Astrocyte (in vitro differentiated cells and primary cell): Measurements from ENCODE around the gene RB1. TPM values are rescaled to one million over a fixed set of nuclear protein-coding genes. Genes with fewer than 3 reads are reported as not detected.

ENCODE experiments used
- DNase-seq: peaks from one replicate; pipeline ENCODE4 v3.0.0-alpha.2; 2010; ENCODE audit warnings: low read depth
- FAIRE-seq: peaks from 2 replicates; lab custom pipeline; 2011; peaks lifted over from hg19 to GRCh38; lab: Jason Lieb, UNC
- H2AFZ ChIP-seq: 2 replicates; pipeline ENCODE4 v1.6.0; 2012; ENCODE audit warnings: low read depth, low read length, inconsistent platforms
- H3K27ac ChIP-seq: 2 replicates; pipeline ENCODE4 v1.5.1; 2011; ENCODE audit warnings: low read depth, low read length, inconsistent platforms
- H3K27me3 ChIP-seq: 2 replicates; pipeline ENCODE4 v1.6.0; 2011; ENCODE audit warnings: low read length, inconsistent platforms; ENCODE audit not compliant: insufficient read depth
- H3K36me3 ChIP-seq: 2 replicates; pipeline ENCODE4 v1.5.1; 2011; ENCODE audit warnings: low read length, inconsistent platforms; ENCODE audit not compliant: insufficient read depth
- H3K4me1 ChIP-seq: 2 replicates; pipeline ENCODE4 v1.5.1; 2011; ENCODE audit warnings: low read length, inconsistent platforms; ENCODE audit not compliant: insufficient read depth
- H3K4me2 ChIP-seq: 2 replicates; pipeline ENCODE4 v1.6.0; 2012; ENCODE audit warnings: low read length, inconsistent platforms
- H3K4me3 ChIP-seq: 2 replicates; pipeline ENCODE4 v1.5.1; 2011; ENCODE audit warnings: low read depth, mild to moderate bottlenecking, low read length, inconsistent platforms; ENCODE audit not compliant: insufficient read depth
- H3K79me2 ChIP-seq: 2 replicates; pipeline ENCODE4 v1.6.0; 2012; ENCODE audit warnings: mild to moderate bottlenecking, low read length, inconsistent platforms; ENCODE audit not compliant: insufficient read depth
- H3K9ac ChIP-seq: 2 replicates; pipeline ENCODE4 v1.6.0; 2012; ENCODE audit warnings: mild to moderate bottlenecking, low read length, inconsistent platforms
- H3K9me3 ChIP-seq: 2 replicates; pipeline ENCODE4 v1.5.1; 2012; ENCODE audit warnings: low read depth, mild to moderate bottlenecking, low read length, inconsistent platforms; ENCODE audit not compliant: insufficient read depth
- H4K20me1 ChIP-seq: 2 replicates; pipeline ENCODE4 v1.6.0; 2012; ENCODE audit warnings: low read length, inconsistent platforms; ENCODE audit not compliant: insufficient read depth
- H3K27ac Mint-ChIP-seq: one replicate; pipeline ENCODE4 v1.8.0; 2021; ENCODE audit warnings: mild to moderate bottlenecking, mixed read lengths; ENCODE audit not compliant: unreplicated experiment
- H3K27me3 Mint-ChIP-seq: one replicate; pipeline ENCODE4 v1.8.0; 2021; ENCODE audit warnings: low read depth, mixed read lengths; ENCODE audit not compliant: unreplicated experiment
- H3K36me3 Mint-ChIP-seq: one replicate; pipeline ENCODE4 v1.8.0; 2021; ENCODE audit warnings: low read depth, mixed read lengths; ENCODE audit not compliant: unreplicated experiment
- H3K4me1 Mint-ChIP-seq: one replicate; pipeline ENCODE4 v1.8.0; 2021; ENCODE audit warnings: low read depth, mixed read lengths; ENCODE audit not compliant: unreplicated experiment
- H3K4me3 Mint-ChIP-seq: one replicate; pipeline ENCODE4 v1.8.0; 2021; ENCODE audit warnings: mild to moderate bottlenecking, moderate library complexity, mixed read lengths; ENCODE audit not compliant: unreplicated experiment
- H3K9me3 Mint-ChIP-seq: one replicate; pipeline ENCODE4 v1.8.0; 2021; ENCODE audit warnings: mild to moderate bottlenecking, mixed read lengths; ENCODE audit not compliant: unreplicated experiment
- CTCF ChIP-seq: IDR thresholded peaks from 2 replicates; pipeline ENCODE4 v1.5.1; 2011; ENCODE audit warnings: low read depth, mild to moderate bottlenecking, inconsistent platforms, low read length, moderate library complexity; ENCODE audit not compliant: insufficient read depth
- EZH2 ChIP-seq: IDR thresholded peaks from 2 replicates; pipeline ENCODE4 v1.6.1; 2012; ENCODE audit warnings: mild to moderate bottlenecking, low read length, inconsistent platforms; ENCODE audit not compliant: insufficient read depth
- total RNA-seq: library from RNA; stranded (reverse); gene quantifications from 2 replicates; pipeline ENCODE4 v1.2.1, GENCODE V29; 2021

The RB1 gene
- total RNA-seq, 1 donor from 2014 or later: 32.7 TPM

GRCh38 chr13:48369988-48370387, 66.4 kb downstream of the RB1 start:
- Mint-ChIP-seq H3K4me1 (no peaks in the 10 kb centered on the region), H3K4me3 (no peak overlapping the region), H3K27ac (no peak overlapping the region), H3K36me3 (peaks cover 6% of the 10 kb centered on the region), H3K27me3 (no peaks in the 10 kb centered on the region), H3K9me3 (no peaks in the 10 kb centered on the region)
- Histone ChIP-seq H3K4me3 (no peak overlapping the region), H3K36me3 (peaks cover 7% of the 10 kb centered on the region), H3K27ac (no peak overlapping the region), H2AFZ (no peak overlapping the region), H3K9ac (no peak overlapping the region), H3K4me1 (no peaks in the 10 kb centered on the region), H3K4me2 (no peak overlapping the region), H4K20me1 (no peaks in the 10 kb centered on the region), H3K9me3 (no peaks in the 10 kb centered on the region), H3K27me3 (no peaks in the 10 kb centered on the region), H3K79me2 (no peaks in the 10 kb centered on the region)
- no peak for FAIRE-seq
- DNase-seq: no peak
- no peak for TF ChIP-seq CTCF
- no peak for TF ChIP-seq EZH2

- no peak overlapping the region for H3K4me3 ChIP-seq
- Mint-ChIP-seq H3K27ac (no peak overlapping the region), H3K27me3 (no peaks in the 10 kb centered on the region), H3K36me3 (peaks cover 6% of the 10 kb centered on the region), H3K9me3 (no peaks in the 10 kb centered on the region), H3K4me3 (no peak overlapping the region), H3K4me1 (no peaks in the 10 kb centered on the region)
- no peak for FAIRE-seq
- no peak overlapping the region for H3K27ac ChIP-seq
- H3K27me3 ChIP-seq: no peaks in the 10 kb centered on the region
- H4K20me1 ChIP-seq: no peaks in the 10 kb centered on the region
- H3K36me3 ChIP-seq: peaks cover 7% of the 10 kb centered on the region
- no peak for DNase-seq
- no peak overlapping the region for H2AFZ ChIP-seq
- no peak overlapping the region for H3K4me2 ChIP-seq
- no peaks in the 10 kb centered on the region for H3K4me1 ChIP-seq
- H3K9me3 ChIP-seq: no peaks in the 10 kb centered on the region
- H3K9ac ChIP-seq: no peak overlapping the region
- no peak for TF ChIP-seq CTCF
- no peak for TF ChIP-seq EZH2
- H3K79me2 ChIP-seq: no peaks in the 10 kb centered on the region
Measured at GRCh38 chr13:48370815-48371214, 67.3 kb downstream of the RB1 start.

- no peaks in the 10 kb centered on the region for H4K20me1 ChIP-seq
- Mint-ChIP-seq H3K36me3 (peaks cover 5% of the 10 kb centered on the region), H3K9me3 (no peaks in the 10 kb centered on the region)
Measured at GRCh38 chr13:48377857-48378256, 74.3 kb downstream of the RB1 start.

More at GRCh38 chr13:48377857-48378256, 74.3 kb downstream of the RB1 start:
- Histone ChIP-seq H3K4me2 (no peak overlapping the region), H3K27ac (no peak overlapping the region), H3K4me3 (no peak overlapping the region), H3K9me3 (no peaks in the 10 kb centered on the region), H3K79me2 (no peaks in the 10 kb centered on the region), H3K36me3 (peaks cover 13% of the 10 kb centered on the region), H2AFZ (no peak overlapping the region), H3K9ac (no peak overlapping the region), H3K4me1 (no peaks in the 10 kb centered on the region), H3K27me3 (no peaks in the 10 kb centered on the region)
- Mint-ChIP-seq H3K4me3 (no peak overlapping the region), H3K27me3 (no peaks in the 10 kb centered on the region), H3K27ac (no peak overlapping the region), H3K4me1 (no peaks in the 10 kb centered on the region)
- DNase-seq (no peak), FAIRE-seq (no peak)
- TF ChIP-seq EZH2 (no peak), CTCF (no peak)
